IMR-90 (cell line): ENCODE measurements around the gene GFY. TPM values are rescaled to one million over a fixed set of nuclear protein-coding genes. Genes with fewer than 3 reads are reported as not detected.

Source experiments
- ATAC-seq: fragments of 200-7000 bp; cut with Tn5 transposase; 2 replicates; pipeline ENCODE4 v1.9.1; 2020; ENCODE audit warnings: low read depth, mild to moderate bottlenecking, moderate library complexity
- BruUV-seq: library from RNA; stranded (reverse); fragments of 400-500 nt; replicated peaks from 2 replicates; lab custom pipeline; 2021; lab: Mats Ljungman, UMichigan
- CTCF ChIA-PET: fragments of 300-600 bp; formaldehyde crosslinking; extraction: SDS; loops from one replicate; lab custom pipeline; 2021; ENCODE audit warnings: antibody characterized with exemption; lab: Yijun Ruan, JAX
- POLR2A ChIA-PET: fragments of 300-600 bp; sonication (Branson Sonifier 250); formaldehyde crosslinking; loops from one replicate; lab custom pipeline; 2022; ENCODE audit warnings: antibody characterized with exemption; ENCODE audit not compliant: unreplicated experiment; lab: Charles Lee
- DNase-seq: peaks from one replicate; pipeline ENCODE4 v3.0.0; 2013
- H2AFZ ChIP-seq: replicated peaks from 2 replicates; pipeline ENCODE3; 2013; ENCODE audit warnings: low read length, mild to moderate bottlenecking; ENCODE audit not compliant: poor library complexity
- H2AK5ac ChIP-seq: 2 replicates; pipeline ENCODE4 v1.6.1; 2013; ENCODE audit warnings: low read depth, low read length, inconsistent platforms
- H2AK9ac ChIP-seq: replicated peaks from 2 replicates; pipeline ENCODE3; 2013; ENCODE audit warnings: mild to moderate bottlenecking, low read depth, low read length, moderate library complexity; ENCODE audit not compliant: poor library complexity
- H2BK120ac ChIP-seq: 2 replicates; pipeline ENCODE4 v1.6.1; 2013; ENCODE audit warnings: low read depth, low read length, inconsistent platforms
- H2BK15ac ChIP-seq: 3 replicates; pipeline ENCODE4 v1.6.1; 2013; ENCODE audit warnings: low read depth, low read length, inconsistent platforms
- H2BK20ac ChIP-seq: 2 replicates; pipeline ENCODE4 v1.6.1; 2013; ENCODE audit warnings: low read depth, mild to moderate bottlenecking, inconsistent platforms, low read length, moderate library complexity
- H2BK5ac ChIP-seq: 2 replicates; pipeline ENCODE4 v1.6.1; 2013; ENCODE audit warnings: mild to moderate bottlenecking, low read depth, low read length, inconsistent platforms; ENCODE audit not compliant: poor library complexity, severe bottlenecking
- H3K14ac ChIP-seq: replicated peaks from 2 replicates; pipeline ENCODE4 v1.6.1; 2013; ENCODE audit warnings: low read depth, low read length, inconsistent platforms
- H3K18ac ChIP-seq: 2 replicates; pipeline ENCODE4 v1.6.1; 2013; ENCODE audit warnings: low read depth, low read length, control low read depth
- H3K23ac ChIP-seq: 2 replicates; pipeline ENCODE4 v1.6.1; 2013; ENCODE audit warnings: low read depth, low read length, inconsistent platforms
- H3K27ac ChIP-seq: 2 replicates; pipeline ENCODE4 v1.5.1; 2013; ENCODE audit warnings: mild to moderate bottlenecking, control low read depth, low read length; ENCODE audit not compliant: insufficient read depth
- H3K27me3 ChIP-seq: 2 replicates; pipeline ENCODE4 v1.6.1; 2013; ENCODE audit warnings: low read length; ENCODE audit not compliant: control insufficient read depth, insufficient read depth
- H3K36me3 ChIP-seq: 2 replicates; pipeline ENCODE4 v1.6.1; 2013; ENCODE audit warnings: low read length, mixed read lengths; ENCODE audit not compliant: control insufficient read depth, insufficient read depth
- H3K4ac ChIP-seq: 2 replicates; pipeline ENCODE4 v1.6.1; 2013; ENCODE audit warnings: low read depth, low read length, inconsistent platforms
- H3K4me1 ChIP-seq: 2 replicates; pipeline ENCODE4 v1.6.1; 2013; ENCODE audit warnings: low read length, mixed read lengths; ENCODE audit not compliant: control insufficient read depth, insufficient read depth
- H3K4me2 ChIP-seq: 2 replicates; pipeline ENCODE4 v1.6.1; 2013; ENCODE audit warnings: low read depth, mild to moderate bottlenecking, control low read depth, low read length, moderate library complexity
- H3K4me3 ChIP-seq: 2 replicates; pipeline ENCODE4 v1.5.1; 2013; ENCODE audit warnings: low read depth, mild to moderate bottlenecking, control low read depth, low read length, moderate library complexity; ENCODE audit not compliant: insufficient read depth
- H3K56ac ChIP-seq: 2 replicates; pipeline ENCODE4 v1.6.1; 2013; ENCODE audit warnings: low read length, inconsistent platforms; ENCODE audit not compliant: insufficient read depth; ENCODE audit errors: extremely low read depth
- H3K79me1 ChIP-seq, 2 experiments: 2 replicates each; pipeline ENCODE4 v1.6.1; 2013; ENCODE audit warnings: low read length in 2 of 2, inconsistent platforms in 1 of 2, low read depth in 1 of 2
- H3K9ac ChIP-seq: 2 replicates; pipeline ENCODE4 v1.6.1; 2013; ENCODE audit warnings: low read depth, low read length, control low read depth
- H3K9me1 ChIP-seq: 2 replicates; pipeline ENCODE4 v1.6.1; 2013; ENCODE audit warnings: low read length, inconsistent platforms; ENCODE audit not compliant: insufficient read depth
- H3K9me3 ChIP-seq: 2 replicates; pipeline ENCODE4 v1.6.1; 2013; ENCODE audit warnings: low read length; ENCODE audit not compliant: control insufficient read depth, insufficient read depth
- H4K20me1 ChIP-seq: 2 replicates; pipeline ENCODE4 v1.6.1; 2013; ENCODE audit warnings: low read length, inconsistent platforms; ENCODE audit not compliant: insufficient read depth
- H4K5ac ChIP-seq: 2 replicates; pipeline ENCODE4 v1.6.1; 2013; ENCODE audit warnings: mild to moderate bottlenecking, low read depth, low read length, control low read depth
- H4K8ac ChIP-seq, 2 experiments: 2 replicates each; pipeline ENCODE4 v1.6.1; 2013; ENCODE audit warnings: low read depth in 2 of 2, low read length in 2 of 2, control low read depth in 1 of 2, inconsistent platforms in 1 of 2
- H4K91ac ChIP-seq: 2 replicates; pipeline ENCODE4 v1.6.1; 2013; ENCODE audit warnings: low read depth, low read length, inconsistent platforms; ENCODE audit not compliant: insufficient read depth
- BHLHE40 ChIP-seq: fragments of 150-350 bp; IDR thresholded peaks from 2 replicates; pipeline ENCODE4 v1.6.1; 2016; ENCODE audit warnings: mild to moderate bottlenecking, low read depth, low read length
- CEBPB ChIP-seq: IDR thresholded peaks from 2 replicates; pipeline ENCODE4 v1.6.1; 2012; ENCODE audit warnings: low read depth, low read length, improper control_type of control experiment
- CHD1 ChIP-seq: IDR thresholded peaks from 2 replicates; pipeline ENCODE4 v1.6.1; 2012; ENCODE audit warnings: low read depth, low read length, improper control_type of control experiment
- ELK1 ChIP-seq: fragments of 150-350 bp; IDR thresholded peaks from 2 replicates; pipeline ENCODE4 v1.6.1; 2016; ENCODE audit warnings: low read depth, mild to moderate bottlenecking, low read length, moderate library complexity, borderline replicate concordance
- FOS ChIP-seq: fragments of 150-350 bp; IDR thresholded peaks from 2 replicates; pipeline ENCODE4 v1.6.1; 2016; ENCODE audit warnings: low read depth, low read length
- MAFK ChIP-seq: IDR thresholded peaks from 2 replicates; pipeline ENCODE4 v1.6.1; 2012; ENCODE audit warnings: low read depth, low read length, improper control_type of control experiment
- MAZ ChIP-seq: IDR thresholded peaks from 2 replicates; pipeline ENCODE4 v1.6.1; 2012; ENCODE audit warnings: low read depth, mild to moderate bottlenecking, low read length, improper control_type of control experiment, moderate library complexity, borderline replicate concordance
- MXI1 ChIP-seq: IDR thresholded peaks from 2 replicates; pipeline ENCODE4 v1.6.1; 2012; ENCODE audit warnings: low read depth, mild to moderate bottlenecking, low read length, moderate library complexity, borderline replicate concordance
- NFE2L2 ChIP-seq: fragments of 150-350 bp; IDR thresholded peaks from 2 replicates; pipeline ENCODE4 v1.6.1; 2016; ENCODE audit warnings: low read depth, mild to moderate bottlenecking, low read length
- POLR2A ChIP-seq: IDR thresholded peaks from 2 replicates; pipeline ENCODE4 v1.6.1; 2012; ENCODE audit warnings: mild to moderate bottlenecking, low read depth, low read length
- RAD21 ChIP-seq: IDR thresholded peaks from 2 replicates; pipeline ENCODE4 v1.6.1; 2012; ENCODE audit warnings: low read length, improper control_type of control experiment
- RFX5 ChIP-seq: IDR thresholded peaks from 2 replicates; pipeline ENCODE4 v1.8.0; 2012; ENCODE audit warnings: low read depth, mild to moderate bottlenecking, low read length, moderate library complexity
- SMC3 ChIP-seq: fragments of 150-350 bp; IDR thresholded peaks from 2 replicates; pipeline ENCODE4 v1.6.1; 2016; ENCODE audit warnings: low read depth, mild to moderate bottlenecking, antibody characterized with exemption, low read length, moderate library complexity
- USF2 ChIP-seq: fragments of 150-350 bp; IDR thresholded peaks from 2 replicates; pipeline ENCODE4 v1.6.1; 2017; ENCODE audit warnings: mild to moderate bottlenecking, antibody characterized with exemption, low read length, low read depth
- WGBS, 2 experiments: methylation state at CpG; one replicate each; pipeline versions ENCODE4 v1.1.5 to v1.1.7; 2013; ENCODE audit warnings: missing lambda C conversion rate in 2 of 2; ENCODE audit not compliant: insufficient read length in 1 of 2; ENCODE audit errors: extremely low coverage in 2 of 2; 5-methylcytosine and 5-hydroxymethylcytosine counted together
- dilution Hi-C: fragments of 300-500 bp; cut with HindIII; formaldehyde crosslinking; loops from one replicate; pipeline ENCODE4 v1.14.3; 2018; ENCODE audit warnings: low sequenced_read_pairs; ENCODE audit not compliant: unreplicated experiment
- in situ Hi-C: fragments of 300-500 bp; cut with MboI; formaldehyde crosslinking; loops from 3 replicates; pipeline ENCODE4 v1.14.3; 2019; ENCODE audit warnings: low sequenced_read_pairs, inconsistent platforms, mixed read lengths
- intact Hi-C: fragments of 100-400 bp; cut with micrococcal nuclease; formaldehyde crosslinking; loops from 2 replicates; pipeline ENCODE4 v1.10.0; 2022
- polyA plus RNA-seq, 3 experiments: library from polyadenylated mRNA; depleted of rRNA; stranded (reverse); fragments of >200 nt; gene quantifications; 2 replicates each; pipeline ENCODE4 v1.2.3, GENCODE V29; 2012; ENCODE audit warnings: low replicate concordance in 1 of 3
- total RNA-seq: library from RNA; depleted of rRNA; stranded (reverse); fragments of >200 nt; gene quantifications from 2 replicates; pipeline ENCODE4 v1.2.3, GENCODE V29; 2012

GFY gene
- total and polyA plus RNA-seq, 2 of the 4 experiments (the other 2 are of a cell fraction): not detected

- 94% methylated on average over 3 of the region's 7 CpGs; no CpG with 5 or more reads in 1 of the 2 experiments for WGBS, 2 experiments
- H2AK9ac ChIP-seq: peak overlapping the region; percentile 89
- H3K4ac ChIP-seq: no peak overlapping the region
- no peak overlapping the region for H4K91ac ChIP-seq
- H3K9me3 ChIP-seq: no peaks in the 10 kb centered on the region
- in situ Hi-C loops (no loop called here), dilution Hi-C loops (no loop called here), intact Hi-C loops (no loop called here)
- H2BK20ac ChIP-seq: no peak overlapping the region
- H4K5ac ChIP-seq: no peak overlapping the region
- H3K79me1 ChIP-seq: peaks cover 23 to 50% of the 10 kb centered on the region in 2 experiments
- no peak overlapping the region for H3K27ac ChIP-seq
- TF ChIP-seq CHD1: no peak
- no peak for TF ChIP-seq MXI1
- TF ChIP-seq RAD21: no peak
- TF ChIP-seq USF2: no peak
- TF ChIP-seq SMC3: no peak
- TF ChIP-seq MAZ: no peak
- TF ChIP-seq ELK1: no peak
- no peak for TF ChIP-seq FOS
- no peak for TF ChIP-seq CEBPB
- TF ChIP-seq POLR2A: no peak
- no peak for TF ChIP-seq BHLHE40
- no peak for TF ChIP-seq NFE2L2
- TF ChIP-seq MAFK: no peak
- no peak for TF ChIP-seq RFX5
- no peak overlapping the region for H3K56ac ChIP-seq
- H3K18ac ChIP-seq: no peak overlapping the region
- peak overlapping the region; percentile 63 for H3K4me2 ChIP-seq
- peak overlapping the region; percentile 16; the same call in 1 of the 2 replicates for H3K23ac ChIP-seq
- H3K4me3 ChIP-seq: no peak overlapping the region
- H2BK5ac ChIP-seq: no peak overlapping the region
- H2AK5ac ChIP-seq: 0 out of 2 replicates have a peak overlapping the region, but pooled peaks have one; percentile 2
- ChIA-PET POLR2A (no interaction called here), CTCF (no interaction called here)
- no peak overlapping the region for H2BK15ac ChIP-seq
- peaks cover 3% of the 10 kb centered on the region; the same call in 1 of the 2 replicates for H4K20me1 ChIP-seq
- DNase-seq (no peak), ATAC-seq (no peak)
- H3K4me1 ChIP-seq: peaks cover 2% of the 10 kb centered on the region; the same call in 1 of the 2 replicates
- peaks cover 11% of the 10 kb centered on the region for H3K9me1 ChIP-seq
- no peak overlapping the region for H2AFZ ChIP-seq
- no peaks in the 10 kb centered on the region for H3K27me3 ChIP-seq
- no TSS peak for BruUV-seq
- no peak overlapping the region for H2BK120ac ChIP-seq
- peak overlapping the region; percentile 52; the same call in 1 of the 2 replicates for H3K14ac ChIP-seq
- H3K9ac ChIP-seq: no peak overlapping the region; the same call in 1 of the 2 replicates
- peaks cover 4% of the 10 kb centered on the region for H3K36me3 ChIP-seq
- H4K8ac ChIP-seq: no peak overlapping the region
Measured at GRCh38 chr19:49450405-49450804, 25.2 kb downstream of the GFY start.
